ENCODE data around the gene ANKS1B.

Gene ANKS1B

DNA sequence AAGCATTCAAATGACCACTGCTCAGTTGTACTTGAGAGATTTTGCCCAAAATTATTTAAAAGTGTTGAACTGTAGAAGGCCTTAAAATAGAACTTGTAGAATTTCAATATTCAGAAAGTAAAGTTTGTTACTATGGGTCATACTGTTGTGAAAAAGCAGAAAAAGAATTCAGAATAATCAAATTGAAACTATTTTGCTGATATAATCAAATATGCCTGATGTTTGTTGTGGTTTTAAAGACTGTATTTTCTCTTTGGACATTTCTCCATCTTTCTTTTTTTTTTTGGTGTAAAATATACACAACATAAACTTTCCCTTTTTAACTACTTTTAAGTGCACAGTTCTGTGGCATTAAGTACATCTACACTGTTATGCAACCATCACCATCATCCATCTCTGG is 964.9 kb downstream of the ANKS1B start:
- TF ChIP-seq ZBTB7A (IDR thresholded peaks at IDR 0.05; ENCODE audit: low read depth): no peak
- no peak for TF ChIP-seq NFIC (IDR thresholded peaks at IDR 0.05)
- no peak for TF ChIP-seq TEAD4 (IDR thresholded peaks at IDR 0.05)
- TF ChIP-seq RAD21 (IDR thresholded peaks at IDR 0.05; ENCODE audit: low read depth): no peak
- TF ChIP-seq CEBPB (IDR thresholded peaks at IDR 0.05): no peak
- no peak for TF ChIP-seq YY1 (IDR thresholded peaks at IDR 0.05; ENCODE audit: low read depth)
- TF ChIP-seq, protein P1, sequence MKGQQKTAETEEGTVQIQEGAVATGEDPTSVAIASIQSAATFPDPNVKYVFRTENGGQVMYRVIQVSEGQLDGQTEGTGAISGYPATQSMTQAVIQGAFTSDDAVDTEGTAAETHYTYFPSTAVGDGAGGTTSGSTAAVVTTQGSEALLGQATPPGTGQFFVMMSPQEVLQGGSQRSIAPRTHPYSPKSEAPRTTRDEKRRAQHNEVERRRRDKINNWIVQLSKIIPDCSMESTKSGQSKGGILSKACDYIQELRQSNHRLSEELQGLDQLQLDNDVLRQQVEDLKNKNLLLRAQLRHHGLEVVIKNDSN (IDR thresholded peaks at IDR 0.05): no peak
- no peak for TF ChIP-seq EGR1 (IDR thresholded peaks at IDR 0.05)
- no peak for TF ChIP-seq FOXM1 (IDR thresholded peaks at IDR 0.05; ENCODE audit: borderline replicate concordance, low read depth)
- TF ChIP-seq TAF1 (IDR thresholded peaks at IDR 0.05; ENCODE audit: low read depth): no peak
- TF ChIP-seq CREB1 (IDR thresholded peaks at IDR 0.05; ENCODE audit: low read depth): no peak
- TF ChIP-seq, protein P2, sequence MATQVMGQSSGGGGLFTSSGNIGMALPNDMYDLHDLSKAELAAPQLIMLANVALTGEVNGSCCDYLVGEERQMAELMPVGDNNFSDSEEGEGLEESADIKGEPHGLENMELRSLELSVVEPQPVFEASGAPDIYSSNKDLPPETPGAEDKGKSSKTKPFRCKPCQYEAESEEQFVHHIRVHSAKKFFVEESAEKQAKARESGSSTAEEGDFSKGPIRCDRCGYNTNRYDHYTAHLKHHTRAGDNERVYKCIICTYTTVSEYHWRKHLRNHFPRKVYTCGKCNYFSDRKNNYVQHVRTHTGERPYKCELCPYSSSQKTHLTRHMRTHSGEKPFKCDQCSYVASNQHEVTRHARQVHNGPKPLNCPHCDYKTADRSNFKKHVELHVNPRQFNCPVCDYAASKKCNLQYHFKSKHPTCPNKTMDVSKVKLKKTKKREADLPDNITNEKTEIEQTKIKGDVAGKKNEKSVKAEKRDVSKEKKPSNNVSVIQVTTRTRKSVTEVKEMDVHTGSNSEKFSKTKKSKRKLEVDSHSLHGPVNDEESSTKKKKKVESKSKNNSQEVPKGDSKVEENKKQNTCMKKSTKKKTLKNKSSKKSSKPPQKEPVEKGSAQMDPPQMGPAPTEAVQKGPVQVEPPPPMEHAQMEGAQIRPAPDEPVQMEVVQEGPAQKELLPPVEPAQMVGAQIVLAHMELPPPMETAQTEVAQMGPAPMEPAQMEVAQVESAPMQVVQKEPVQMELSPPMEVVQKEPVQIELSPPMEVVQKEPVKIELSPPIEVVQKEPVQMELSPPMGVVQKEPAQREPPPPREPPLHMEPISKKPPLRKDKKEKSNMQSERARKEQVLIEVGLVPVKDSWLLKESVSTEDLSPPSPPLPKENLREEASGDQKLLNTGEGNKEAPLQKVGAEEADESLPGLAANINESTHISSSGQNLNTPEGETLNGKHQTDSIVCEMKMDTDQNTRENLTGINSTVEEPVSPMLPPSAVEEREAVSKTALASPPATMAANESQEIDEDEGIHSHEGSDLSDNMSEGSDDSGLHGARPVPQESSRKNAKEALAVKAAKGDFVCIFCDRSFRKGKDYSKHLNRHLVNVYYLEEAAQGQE (IDR thresholded peaks at IDR 0.05; ENCODE audit: low read depth): no peak

DNA sequence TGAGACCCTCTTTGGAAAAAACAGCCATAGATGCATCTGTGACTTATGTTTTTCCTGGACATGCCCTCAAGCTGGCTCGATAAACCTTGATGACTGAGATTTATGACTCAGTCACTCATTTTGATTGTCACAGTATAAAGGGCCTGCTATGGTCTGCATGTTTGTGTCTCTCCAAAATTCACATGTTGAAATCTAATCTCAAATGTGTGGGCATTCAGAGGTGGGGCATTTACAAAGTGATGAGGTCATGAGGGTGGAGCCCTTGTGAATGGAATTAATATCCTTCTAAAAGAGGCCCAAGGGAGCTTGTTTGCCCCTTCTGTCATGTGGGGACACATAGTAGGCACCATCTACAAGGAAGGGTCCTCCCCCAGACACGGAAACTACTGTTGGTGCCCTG is 966.8 kb downstream of the ANKS1B start:
- TF ChIP-seq YY1 (IDR thresholded peaks at IDR 0.05; ENCODE audit: low read depth) (no peak), TAF1 (IDR thresholded peaks at IDR 0.05; ENCODE audit: low read depth) (no peak)

DNA sequence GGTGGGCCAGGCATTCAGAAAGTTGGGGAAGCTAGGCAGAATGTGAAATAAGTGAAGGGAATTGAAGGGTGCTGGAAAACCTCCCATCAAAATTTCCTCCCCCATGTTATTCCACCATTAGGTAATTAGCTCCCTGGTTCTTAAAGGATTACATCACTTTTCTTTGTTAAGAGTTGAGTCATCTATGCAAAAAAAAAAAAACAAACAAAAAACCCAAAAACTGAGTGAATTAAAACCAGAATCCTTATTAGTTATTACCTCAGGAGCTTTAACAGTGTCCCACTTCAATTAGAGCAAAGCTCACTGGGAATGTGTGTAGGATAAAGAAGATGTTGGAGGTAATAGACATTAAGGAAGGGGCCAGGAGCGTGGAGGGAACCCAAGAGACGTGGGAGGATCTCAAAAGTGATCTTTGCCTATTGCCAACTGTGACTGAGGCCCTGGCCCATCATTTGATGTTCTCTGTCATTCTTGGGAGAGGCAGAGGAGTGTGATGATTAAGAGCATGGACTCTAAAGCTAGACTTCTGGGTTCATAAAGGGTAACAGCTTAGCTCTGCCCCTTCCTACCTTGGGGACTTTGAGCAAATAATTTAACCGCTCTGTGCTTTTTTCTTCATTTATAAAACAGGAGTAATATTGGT is 975.0 kb downstream of the ANKS1B start:
- TF ChIP-seq, protein P3, sequence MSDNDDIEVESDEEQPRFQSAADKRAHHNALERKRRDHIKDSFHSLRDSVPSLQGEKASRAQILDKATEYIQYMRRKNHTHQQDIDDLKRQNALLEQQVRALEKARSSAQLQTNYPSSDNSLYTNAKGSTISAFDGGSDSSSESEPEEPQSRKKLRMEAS (IDR thresholded peaks at IDR 0.05): no peak
- TF ChIP-seq, protein P1 (IDR thresholded peaks at IDR 0.05): no peak
- TF ChIP-seq RAD21 (IDR thresholded peaks at IDR 0.05; ENCODE audit: low read depth) (no peak), YY1 (IDR thresholded peaks at IDR 0.05; ENCODE audit: low read depth) (no peak), CEBPB (IDR thresholded peaks at IDR 0.05) (no peak), FOXM1 (IDR thresholded peaks at IDR 0.05; ENCODE audit: borderline replicate concordance, low read depth) (no peak), ZBTB7A (IDR thresholded peaks at IDR 0.05; ENCODE audit: low read depth) (no peak), TAF1 (IDR thresholded peaks at IDR 0.05; ENCODE audit: low read depth) (no peak), TCF12 (IDR thresholded peaks at IDR 0.05; ENCODE audit: low read depth) (no peak), EP300 (IDR thresholded peaks at IDR 0.05; ENCODE audit: borderline replicate concordance) (no peak), TEAD4 (IDR thresholded peaks at IDR 0.05) (no peak), CREB1 (IDR thresholded peaks at IDR 0.05; ENCODE audit: low read depth) (no peak), NFIC (IDR thresholded peaks at IDR 0.05) (no peak)
- TF ChIP-seq, protein P2 (IDR thresholded peaks at IDR 0.05; ENCODE audit: low read depth): no peak

DNA sequence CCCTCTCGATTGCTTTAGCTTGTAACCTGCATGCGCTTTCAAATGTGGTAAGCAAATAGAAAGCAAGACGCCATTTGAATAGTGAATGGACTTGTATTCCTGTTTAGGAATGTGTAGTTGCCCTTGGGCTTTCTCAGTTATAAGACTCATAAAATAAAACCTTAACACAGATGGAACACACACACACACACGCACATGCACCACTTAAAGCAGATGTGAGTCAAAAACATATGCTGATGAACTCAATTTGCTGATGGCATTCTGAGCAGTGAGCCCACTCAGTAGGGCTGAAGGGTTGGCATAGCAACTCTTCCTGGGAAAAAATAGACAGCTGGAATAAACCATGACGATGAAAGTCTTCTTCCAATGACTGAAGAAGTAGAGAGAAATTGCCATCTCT is 979.1 kb downstream of the ANKS1B start:
- TF ChIP-seq, protein P1 (IDR thresholded peaks at IDR 0.05): no peak
- TF ChIP-seq FOXM1 (IDR thresholded peaks at IDR 0.05; ENCODE audit: borderline replicate concordance, low read depth) (no peak), TCF12 (IDR thresholded peaks at IDR 0.05; ENCODE audit: low read depth) (no peak), YY1 (IDR thresholded peaks at IDR 0.05; ENCODE audit: low read depth) (no peak), TEAD4 (IDR thresholded peaks at IDR 0.05) (no peak), NFIC (IDR thresholded peaks at IDR 0.05) (no peak), CREB1 (IDR thresholded peaks at IDR 0.05; ENCODE audit: low read depth) (no peak), TAF1 (IDR thresholded peaks at IDR 0.05; ENCODE audit: low read depth) (no peak), EP300 (IDR thresholded peaks at IDR 0.05; ENCODE audit: borderline replicate concordance) (no peak), EGR1 (IDR thresholded peaks at IDR 0.05) (no peak), CEBPB (IDR thresholded peaks at IDR 0.05) (no peak), ZBTB7A (IDR thresholded peaks at IDR 0.05; ENCODE audit: low read depth) (no peak), RAD21 (IDR thresholded peaks at IDR 0.05; ENCODE audit: low read depth) (no peak)
- TF ChIP-seq, protein P2 (IDR thresholded peaks at IDR 0.05; ENCODE audit: low read depth): no peak
- TF ChIP-seq, protein P3 (IDR thresholded peaks at IDR 0.05): no peak
